HS-5 (cell line): ENCODE measurements around the gene FRMD3.
"Not testable (repeated sequence)": the region's sequence is repeated elsewhere in the genome, so short reads cannot be mapped to it uniquely, and the experiment has no call there.

ENCODE experiments used
- DNase-seq: peaks from one replicate; pipeline ENCODE4 v3.0.0-alpha.2; 2012; ENCODE audit warnings: low read depth

Gene FRMD3

GRCh38 chr9:83388346-83388745 lies 149.9 kb downstream of the FRMD3 start:
- DNase-seq = no peak

- DNase-seq = no peak
Observed at GRCh38 chr9:83387401-83388185, 150.6 kb downstream of the FRMD3 start.

DNA sequence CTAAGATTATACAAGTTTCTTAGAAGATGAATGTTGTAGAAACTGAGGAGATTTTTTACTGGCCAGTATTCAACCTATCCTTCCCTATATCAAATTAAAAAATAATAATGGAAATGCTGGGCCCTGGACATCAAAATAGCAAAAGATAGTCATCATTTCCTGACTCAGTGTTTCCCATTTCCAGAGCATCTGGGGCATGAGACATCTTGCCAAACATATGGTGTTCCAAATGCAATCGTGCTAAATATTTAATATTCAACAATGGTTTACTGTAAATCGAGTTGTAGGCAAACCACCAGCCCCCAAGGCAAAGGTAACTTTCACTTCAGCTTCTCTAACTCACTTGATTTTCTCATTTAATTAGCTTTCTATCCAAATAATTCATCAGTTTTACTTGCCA lies 152.9 kb downstream of the FRMD3 start:
- DNase-seq = peak; percentile 43

- DNase-seq = no peak
Observed at GRCh38 chr9:83384214-83384613, 154.0 kb downstream of the FRMD3 start.

DNA sequence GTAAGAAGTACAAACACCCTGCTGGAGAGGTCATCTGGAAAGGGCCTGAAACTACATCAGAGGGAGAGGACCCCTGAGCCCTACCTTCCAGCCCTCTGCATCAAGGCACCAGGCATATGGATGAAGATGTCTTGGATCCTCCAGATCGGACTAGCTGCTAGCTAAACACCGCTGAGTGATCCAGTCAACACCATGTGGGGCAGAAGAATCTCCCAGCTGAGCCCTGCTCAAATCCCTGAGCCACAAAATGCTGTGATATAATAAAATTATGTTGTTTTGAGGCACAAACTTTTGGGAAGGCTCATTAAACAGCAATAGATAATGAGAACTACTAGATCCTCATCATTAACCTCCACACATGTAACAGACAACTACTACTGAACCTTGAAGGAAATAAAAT lies 155.2 kb downstream of the FRMD3 start:
- DNase-seq = no peak

DNA sequence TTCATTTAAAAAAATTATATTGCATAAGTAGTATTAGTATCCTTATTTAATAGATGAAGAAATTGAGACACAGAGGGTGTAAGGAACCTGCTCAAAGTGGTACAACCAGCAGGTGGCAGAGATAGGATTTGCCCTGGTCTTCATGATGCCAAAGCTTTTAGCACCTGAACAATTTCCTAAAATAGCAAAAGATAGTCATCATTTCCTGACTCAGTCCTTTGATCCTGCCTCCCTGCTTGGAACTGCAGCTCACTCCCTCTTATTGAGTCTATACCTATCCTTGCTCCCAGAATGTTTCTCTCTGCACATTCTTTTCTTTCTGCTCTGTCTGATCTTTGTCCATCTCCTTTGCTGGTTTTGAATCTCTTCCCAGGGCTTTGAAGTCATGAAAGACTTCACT lies 155.8 kb downstream of the FRMD3 start:
- DNase-seq = no peak

GRCh38 chr9:83379045-83379444 lies 159.2 kb downstream of the FRMD3 start:
- DNase-seq = no peak

DNA sequence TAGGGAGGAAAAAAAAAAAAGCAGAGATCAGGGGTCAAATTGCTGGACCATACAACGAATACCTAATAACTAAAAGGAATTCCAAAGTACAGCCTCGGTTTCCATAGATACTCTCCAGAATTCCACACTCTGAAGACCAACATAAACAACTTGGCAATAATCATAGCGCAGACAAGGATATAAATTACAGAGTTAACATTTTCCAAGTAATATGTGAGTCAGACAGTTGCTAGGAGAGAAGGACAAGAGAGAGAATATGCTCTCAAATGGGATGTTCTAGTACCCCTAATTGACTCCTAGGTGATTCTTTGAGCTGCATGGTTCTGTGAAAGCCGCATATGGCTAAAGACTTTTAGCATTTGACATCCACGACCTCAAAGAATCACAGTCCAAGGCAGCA lies 165.2 kb downstream of the FRMD3 start:
- no peak for DNase-seq

DNA sequence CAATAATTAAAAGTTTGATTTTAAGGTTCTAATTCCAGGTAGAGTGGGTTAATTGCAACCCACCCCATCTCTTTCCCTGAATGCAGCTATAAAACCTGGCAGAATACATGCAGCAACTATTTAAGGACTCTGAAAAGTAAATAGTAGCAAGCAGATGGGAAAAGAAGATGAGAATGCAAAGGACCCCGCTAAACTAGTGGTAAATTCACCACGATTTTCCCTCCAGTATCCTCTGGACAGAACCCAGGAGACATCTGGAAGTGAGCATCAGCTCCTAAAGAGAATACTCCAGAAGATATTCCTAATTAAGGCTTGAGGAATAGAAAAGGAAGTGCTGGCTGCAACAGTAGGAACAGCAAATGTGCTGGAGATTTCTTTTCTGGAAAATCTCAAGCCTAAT lies 170.9 kb downstream of the FRMD3 start:
- no peak for DNase-seq

DNA sequence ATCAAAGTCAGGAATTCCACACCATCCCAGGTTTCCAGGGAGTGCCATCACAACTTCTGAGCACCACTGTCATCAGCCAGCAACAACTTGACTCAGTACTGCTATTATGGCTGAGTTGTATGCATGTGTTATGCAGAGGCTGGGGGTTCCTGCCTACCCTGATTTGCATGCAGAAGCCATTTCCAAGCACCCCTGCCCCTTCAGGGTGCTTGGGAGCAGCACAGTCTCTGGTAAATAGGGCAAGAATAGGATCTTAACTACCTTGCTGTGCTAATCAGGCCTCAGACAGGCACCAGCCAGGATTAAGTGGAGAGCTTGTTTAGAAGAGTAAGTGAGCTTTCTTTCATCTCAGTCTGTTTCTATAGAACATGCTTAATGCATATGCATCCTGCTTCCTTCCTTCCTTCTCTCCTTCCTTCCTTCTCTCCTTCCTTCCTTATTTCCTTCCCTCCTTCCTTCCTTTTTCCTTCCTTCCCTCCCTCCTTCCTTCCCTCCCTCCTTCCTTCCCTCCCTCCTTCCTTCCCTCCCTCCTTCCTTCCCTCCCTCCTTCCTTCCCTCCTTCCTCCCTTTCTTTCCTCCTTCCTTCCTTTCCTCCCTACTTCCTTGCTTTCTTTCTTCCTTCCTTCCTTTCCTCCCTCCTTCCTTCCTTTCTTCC lies 175.7 kb downstream of the FRMD3 start:
- DNase-seq = no peak

DNA sequence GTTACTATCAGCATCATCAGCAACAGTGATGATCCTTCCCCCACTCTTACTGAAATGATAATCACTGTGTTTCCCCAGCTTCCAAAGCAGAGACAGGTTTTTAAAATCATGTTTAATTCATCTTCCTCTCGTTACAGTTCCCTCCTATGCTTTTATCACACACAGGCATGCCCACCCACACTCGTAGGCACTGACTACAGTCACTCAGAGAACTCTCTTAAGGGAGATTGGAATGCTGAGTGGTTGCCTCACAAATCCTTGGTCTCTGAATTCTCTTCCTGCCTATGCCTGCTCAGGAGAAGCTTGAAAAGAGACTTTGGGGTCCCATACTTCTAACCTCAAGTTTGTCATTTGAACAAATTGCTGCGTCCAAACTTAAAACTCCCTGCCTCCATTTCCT lies 179.2 kb downstream of the FRMD3 start:
- DNase-seq = no peak

DNA sequence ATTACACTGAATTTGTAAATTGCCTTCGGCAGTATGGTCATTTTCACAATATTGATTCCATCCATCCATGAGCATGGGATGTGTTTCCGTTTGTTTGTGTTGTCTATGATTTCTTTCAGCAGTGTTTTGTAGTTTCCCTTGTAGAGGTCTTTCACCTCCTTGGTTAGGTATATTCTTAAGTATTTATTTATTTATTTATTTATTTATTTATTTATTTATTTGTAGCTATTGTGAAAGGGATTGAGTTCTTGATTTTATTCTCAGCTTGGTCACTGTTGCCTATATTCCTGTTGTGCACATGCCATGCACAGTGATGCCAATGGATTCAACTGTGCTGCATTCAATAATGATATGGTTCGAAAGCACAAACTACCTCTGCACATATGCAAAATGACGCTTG lies 179.7 kb downstream of the FRMD3 start:
- not testable (repeated sequence) for DNase-seq

DNA sequence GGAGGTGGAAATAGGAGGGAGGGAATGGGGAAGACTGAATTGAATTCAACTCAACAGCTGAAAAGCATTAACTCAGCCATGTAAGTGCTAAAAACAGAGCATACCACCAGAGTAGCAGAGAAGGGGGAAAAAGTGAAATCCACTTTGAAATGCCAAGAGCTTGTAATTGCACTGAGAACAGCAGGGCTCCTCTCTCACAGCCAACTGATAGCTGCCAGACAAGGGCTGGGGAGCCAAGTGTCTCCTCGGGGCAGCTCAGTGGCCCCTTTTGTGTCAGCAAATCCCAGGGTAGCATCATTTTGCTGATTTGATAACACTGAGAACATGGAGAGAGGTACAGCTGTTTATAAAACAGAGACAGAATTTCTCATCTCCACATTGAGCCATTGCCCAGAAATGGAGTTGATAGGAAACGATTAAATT lies 182.5 kb downstream of the FRMD3 start:
- DNase-seq = no peak

DNA sequence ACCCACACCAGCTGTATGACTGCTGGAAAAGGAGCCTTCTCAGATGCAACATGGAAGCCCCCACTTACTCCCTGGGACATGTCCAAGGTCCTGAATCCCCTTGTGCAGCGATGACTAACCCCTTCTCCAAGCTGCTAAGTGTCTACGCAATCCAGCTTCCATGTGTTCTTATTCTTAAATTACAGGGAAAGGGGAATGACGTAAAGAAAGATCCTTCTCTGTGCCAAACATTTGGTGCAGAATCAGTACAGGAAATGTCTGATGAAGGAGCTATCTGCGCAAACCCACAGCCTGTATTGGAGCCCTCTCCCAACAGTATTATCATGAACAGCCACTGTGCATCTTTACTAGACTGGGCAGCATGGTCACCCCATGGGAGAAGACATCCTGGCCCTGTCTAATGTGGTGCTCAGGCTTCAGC lies 183.2 kb downstream of the FRMD3 start:
- DNase-seq = no peak

DNA sequence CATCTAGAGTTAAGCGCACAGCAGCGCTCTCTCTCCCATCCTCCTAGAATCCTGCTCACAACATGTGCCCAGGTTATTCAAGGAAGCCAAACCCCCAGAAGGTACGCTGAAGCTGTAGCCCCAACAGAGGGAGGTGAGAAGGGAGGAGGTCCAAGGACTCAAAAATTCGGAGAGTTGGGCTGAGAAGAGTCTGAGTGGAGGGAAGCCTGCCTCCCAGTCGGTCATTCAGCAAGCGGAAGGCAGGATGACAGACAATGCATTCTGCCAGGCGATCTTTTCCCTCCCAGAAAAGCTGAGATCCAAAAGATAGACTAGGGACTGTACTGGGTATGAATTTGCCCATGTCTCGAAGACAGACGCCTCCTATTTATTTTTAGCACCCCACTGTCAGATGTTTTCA lies 189.2 kb downstream of the FRMD3 start:
- DNase-seq = no peak

GRCh38 chr9:83346655-83347420 lies 191.4 kb downstream of the FRMD3 start:
- no peak for DNase-seq

GRCh38 chr9:83343366-83343999 lies 194.7 kb downstream of the FRMD3 start:
- DNase-seq = no peak

DNA sequence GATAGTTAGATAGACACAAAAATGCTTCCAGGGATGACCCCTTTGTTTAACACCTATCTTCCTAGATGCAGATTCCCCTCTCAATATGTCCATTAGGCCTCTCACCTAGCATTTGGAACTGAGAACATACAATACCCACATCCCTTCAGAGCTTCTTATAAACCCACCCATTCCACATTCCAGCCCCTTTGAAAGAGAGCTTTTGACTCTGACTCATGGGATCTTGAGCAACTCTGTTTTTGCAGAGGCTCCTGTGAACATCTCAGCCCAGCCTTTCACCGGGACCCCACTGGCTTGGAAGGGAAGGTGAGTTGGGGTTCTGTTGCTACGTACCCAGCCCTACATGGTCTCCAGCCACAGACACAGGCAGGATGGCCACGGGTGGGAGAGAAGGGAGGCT lies 195.5 kb downstream of the FRMD3 start:
- DNase-seq = no peak

GRCh38 chr9:83342006-83342405 lies 196.2 kb downstream of the FRMD3 start:
- no peak for DNase-seq

GRCh38 chr9:83340451-83340850 lies 197.8 kb downstream of the FRMD3 start:
- no peak for DNase-seq

GRCh38 chr9:83339435-83339834 lies 198.8 kb downstream of the FRMD3 start:
- no peak for DNase-seq

GRCh38 chr9:83336706-83337105 lies 201.5 kb downstream of the FRMD3 start:
- no peak for DNase-seq

GRCh38 chr9:83334320-83334719 lies 203.9 kb downstream of the FRMD3 start:
- peak; percentile 32 for DNase-seq
